ENCODE measurements around the gene ZBTB7C. TPM values are rescaled to one million over a fixed set of nuclear protein-coding genes. Genes with fewer than 3 reads are reported as not detected.

The ZBTB7C gene
- total RNA-seq, 1 donor, result not detected

- TF ChIP-seq CTCF (IDR thresholded peaks at IDR 0.05; ENCODE audit: insufficient read depth, low read depth, low read length), result no peak
- DNase-seq (ENCODE audit: low read depth), result no peak
- H3K4me3 ChIP-seq (ENCODE audit: low read depth, low read length), result no peak overlapping the region
Measured at GRCh38 chr18:48297139-48297538, 112.0 kb downstream of the ZBTB7C start.

GRCh38 chr18:48296581-48296980, 112.6 kb downstream of the ZBTB7C start:
- no peak overlapping the region for H3K4me3 ChIP-seq (ENCODE audit: low read depth, low read length)
- DNase-seq (ENCODE audit: low read depth), result no peak
- TF ChIP-seq CTCF (IDR thresholded peaks at IDR 0.05; ENCODE audit: insufficient read depth, low read depth, low read length), result no peak

- DNase-seq (ENCODE audit: low read depth), result no peak
- H3K4me3 ChIP-seq (ENCODE audit: low read depth, low read length), result no peak overlapping the region
- peak; percentile 51 for TF ChIP-seq CTCF (IDR thresholded peaks at IDR 0.05; ENCODE audit: insufficient read depth, low read depth, low read length)
Measured at GRCh38 chr18:48295586-48296311, 113.4 kb downstream of the ZBTB7C start.

GRCh38 chr18:48294899-48295585, 114.1 kb downstream of the ZBTB7C start:
- no peak overlapping the region for H3K4me3 ChIP-seq (ENCODE audit: low read depth, low read length)
- no peak for DNase-seq (ENCODE audit: low read depth)
- TF ChIP-seq CTCF (IDR thresholded peaks at IDR 0.05; ENCODE audit: insufficient read depth, low read depth, low read length), result no peak

- TF ChIP-seq CTCF (IDR thresholded peaks at IDR 0.05; ENCODE audit: insufficient read depth, low read depth, low read length), result no peak
- DNase-seq (ENCODE audit: low read depth), result no peak
- H3K4me3 ChIP-seq (ENCODE audit: low read depth, low read length), result no peak overlapping the region
Measured at GRCh38 chr18:48293954-48294898, 115.0 kb downstream of the ZBTB7C start.

GRCh38 chr18:48292782-48293424, 116.3 kb downstream of the ZBTB7C start:
- no peak overlapping the region for H3K4me3 ChIP-seq (ENCODE audit: low read depth, low read length)
- TF ChIP-seq CTCF (IDR thresholded peaks at IDR 0.05; ENCODE audit: insufficient read depth, low read depth, low read length), result no peak
- DNase-seq (ENCODE audit: low read depth), result no peak
